ENCODE data around the gene FAM90A26.
"Not testable (repeated sequence)": the region's sequence is repeated elsewhere in the genome, so short reads cannot be mapped to it uniquely, and the experiment has no call there.

DNA sequence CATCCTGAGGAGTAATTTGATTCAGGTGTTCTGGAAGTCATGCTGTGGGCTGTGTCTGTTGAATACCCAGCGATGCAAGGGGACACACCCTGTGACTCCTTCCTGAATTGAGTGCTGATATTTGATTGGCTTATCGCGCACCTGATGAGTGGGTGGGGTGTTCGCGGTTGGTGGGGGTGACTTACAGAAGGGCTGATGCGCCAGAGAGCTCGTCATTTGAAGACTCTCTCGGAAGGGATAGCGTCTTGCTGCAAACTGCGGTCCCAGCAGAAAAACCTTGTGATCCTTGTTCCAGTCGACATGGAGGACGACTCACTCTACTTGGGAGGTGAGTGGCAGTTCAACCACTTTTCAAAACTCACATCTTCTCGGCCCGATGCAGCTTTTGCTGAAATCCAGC lies 44.9 kb downstream of the FAM90A26 start, which contains the start of gene USP17L11:
- TF ChIP-seq, protein P1, sequence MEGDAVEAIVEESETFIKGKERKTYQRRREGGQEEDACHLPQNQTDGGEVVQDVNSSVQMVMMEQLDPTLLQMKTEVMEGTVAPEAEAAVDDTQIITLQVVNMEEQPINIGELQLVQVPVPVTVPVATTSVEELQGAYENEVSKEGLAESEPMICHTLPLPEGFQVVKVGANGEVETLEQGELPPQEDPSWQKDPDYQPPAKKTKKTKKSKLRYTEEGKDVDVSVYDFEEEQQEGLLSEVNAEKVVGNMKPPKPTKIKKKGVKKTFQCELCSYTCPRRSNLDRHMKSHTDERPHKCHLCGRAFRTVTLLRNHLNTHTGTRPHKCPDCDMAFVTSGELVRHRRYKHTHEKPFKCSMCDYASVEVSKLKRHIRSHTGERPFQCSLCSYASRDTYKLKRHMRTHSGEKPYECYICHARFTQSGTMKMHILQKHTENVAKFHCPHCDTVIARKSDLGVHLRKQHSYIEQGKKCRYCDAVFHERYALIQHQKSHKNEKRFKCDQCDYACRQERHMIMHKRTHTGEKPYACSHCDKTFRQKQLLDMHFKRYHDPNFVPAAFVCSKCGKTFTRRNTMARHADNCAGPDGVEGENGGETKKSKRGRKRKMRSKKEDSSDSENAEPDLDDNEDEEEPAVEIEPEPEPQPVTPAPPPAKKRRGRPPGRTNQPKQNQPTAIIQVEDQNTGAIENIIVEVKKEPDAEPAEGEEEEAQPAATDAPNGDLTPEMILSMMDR (conservative IDR thresholded peaks at IDR 0.05; ENCODE audit: low read depth, low read length): not testable (repeated sequence)
- not testable (repeated sequence) for TF ChIP-seq POLR2A (IDR thresholded peaks at IDR 0.05; ENCODE audit: low read depth, low read length); BHLHE40 (IDR thresholded peaks at IDR 0.05; ENCODE audit: low read depth, low read length); RAD21 (IDR thresholded peaks at IDR 0.05; ENCODE audit: low read length); RCOR1 (IDR thresholded peaks at IDR 0.05; ENCODE audit: insufficient replicate concordance, low read length)
- TF ChIP-seq, protein P2, sequence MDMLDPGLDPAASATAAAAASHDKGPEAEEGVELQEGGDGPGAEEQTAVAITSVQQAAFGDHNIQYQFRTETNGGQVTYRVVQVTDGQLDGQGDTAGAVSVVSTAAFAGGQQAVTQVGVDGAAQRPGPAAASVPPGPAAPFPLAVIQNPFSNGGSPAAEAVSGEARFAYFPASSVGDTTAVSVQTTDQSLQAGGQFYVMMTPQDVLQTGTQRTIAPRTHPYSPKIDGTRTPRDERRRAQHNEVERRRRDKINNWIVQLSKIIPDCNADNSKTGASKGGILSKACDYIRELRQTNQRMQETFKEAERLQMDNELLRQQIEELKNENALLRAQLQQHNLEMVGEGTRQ (IDR thresholded peaks at IDR 0.05; ENCODE audit: low read depth, low read length): not testable (repeated sequence)

All from IMR-90 (cell line).